HG03558 (cell line): ENCODE results near the gene ANKFY1.

Experiments
- ATAC-seq: cut with Tn5 transposase; IDR thresholded peaks from one replicate; pipeline ENCODE4 v1.9.1; 2021; ENCODE audit warnings: moderate number of reproducible peaks; ENCODE audit not compliant: unreplicated experiment; ENCODE audit errors: extremely low read depth

ANKFY1 gene

DNA sequence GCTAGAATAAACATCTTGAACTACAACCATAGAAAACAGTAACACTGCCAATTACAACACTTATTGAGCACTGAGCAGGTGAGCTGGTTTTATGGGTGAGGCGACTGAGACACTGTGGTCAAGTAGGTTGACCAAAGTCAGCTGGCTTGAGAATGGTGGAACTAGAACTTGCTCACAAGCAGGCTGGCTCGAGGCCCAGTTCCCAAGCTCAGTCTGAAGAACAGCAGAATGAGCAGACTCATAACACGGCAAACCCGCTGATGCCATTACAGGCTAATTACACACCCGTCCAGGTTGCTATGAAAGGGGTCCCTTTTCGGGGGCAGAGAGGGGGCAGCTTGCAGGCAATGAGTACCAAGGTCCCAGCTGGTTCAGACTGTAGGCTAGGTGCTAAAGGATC is 127.4 kb downstream of the ANKFY1 start:
- ATAC-seq = no peak

- ATAC-seq = no peak
These were observed 128.3 kb downstream of the ANKFY1 start for GRCh38 chr17:4135489-4135888.

DNA sequence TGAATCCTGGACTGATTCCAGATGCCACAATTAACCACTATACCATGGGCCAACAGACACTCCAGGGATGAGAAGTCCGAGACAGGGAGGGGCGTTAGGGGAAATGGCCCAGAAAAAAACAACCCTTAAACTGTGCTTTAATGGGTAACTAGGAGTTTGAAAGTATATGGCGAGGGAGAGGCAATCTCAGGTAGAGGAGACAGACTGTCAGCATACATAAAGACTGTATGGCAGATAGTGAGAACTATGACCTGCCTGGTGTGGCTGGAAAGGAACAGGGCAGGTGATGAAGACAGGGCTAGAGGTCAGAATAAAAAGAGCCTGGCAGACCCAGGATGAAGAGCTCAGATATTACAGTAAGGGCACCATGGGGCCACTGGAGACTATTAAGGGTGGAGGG is 129.1 kb downstream of the ANKFY1 start:
- no peak for ATAC-seq

GRCh38 chr17:4130715-4131114 is 133.1 kb downstream of the ANKFY1 start:
- ATAC-seq = no peak

GRCh38 chr17:4127555-4127954 is 136.2 kb downstream of the ANKFY1 start:
- ATAC-seq = no peak

- ATAC-seq = no peak
These were observed 138.2 kb downstream of the ANKFY1 start for GRCh38 chr17:4125552-4125951.

GRCh38 chr17:4124999-4125398 is 138.8 kb downstream of the ANKFY1 start:
- ATAC-seq = no peak

- no peak for ATAC-seq
These were observed 143.4 kb downstream of the ANKFY1 start for GRCh38 chr17:4120332-4120731.

GRCh38 chr17:4119299-4119698 is 144.5 kb downstream of the ANKFY1 start:
- ATAC-seq = no peak

GRCh38 chr17:4118015-4118743 is 145.6 kb downstream of the ANKFY1 start:
- no peak for ATAC-seq

DNA sequence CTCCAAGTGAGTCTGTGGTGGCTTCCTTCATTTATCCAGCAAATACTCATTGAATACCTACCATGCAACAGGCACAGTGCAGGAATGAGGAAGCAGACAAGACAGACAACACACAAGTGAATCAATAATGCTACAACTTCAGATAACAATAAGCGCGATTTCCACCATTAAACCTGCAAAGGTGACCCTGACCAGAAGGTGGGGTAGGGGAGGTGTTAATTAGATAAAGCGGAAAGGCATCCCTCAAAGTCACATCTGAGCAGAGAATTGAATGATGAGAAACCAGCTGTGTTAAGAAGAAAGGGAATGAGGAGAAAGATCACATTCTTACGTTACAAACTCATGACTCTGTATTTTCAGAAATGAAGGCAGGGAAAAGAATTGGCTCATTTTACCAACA is 147.3 kb downstream of the ANKFY1 start:
- no peak for ATAC-seq
